HG02885 (cell line): ENCODE results near the gene ZNF548.
A peak's percentile ranks its signal among the peaks of the same experiment; 100 is the strongest.
"Not testable (repeated sequence)": the region's sequence is repeated elsewhere in the genome, so short reads cannot be mapped to it uniquely, and the experiment has no call there.

Experiments
- ATAC-seq: cut with Tn5 transposase; IDR thresholded peaks from one replicate; pipeline ENCODE4 v1.9.1; 2021; ENCODE audit warnings: mild to moderate bottlenecking; ENCODE audit not compliant: unreplicated experiment, poor library complexity

The ZNF548 gene

DNA sequence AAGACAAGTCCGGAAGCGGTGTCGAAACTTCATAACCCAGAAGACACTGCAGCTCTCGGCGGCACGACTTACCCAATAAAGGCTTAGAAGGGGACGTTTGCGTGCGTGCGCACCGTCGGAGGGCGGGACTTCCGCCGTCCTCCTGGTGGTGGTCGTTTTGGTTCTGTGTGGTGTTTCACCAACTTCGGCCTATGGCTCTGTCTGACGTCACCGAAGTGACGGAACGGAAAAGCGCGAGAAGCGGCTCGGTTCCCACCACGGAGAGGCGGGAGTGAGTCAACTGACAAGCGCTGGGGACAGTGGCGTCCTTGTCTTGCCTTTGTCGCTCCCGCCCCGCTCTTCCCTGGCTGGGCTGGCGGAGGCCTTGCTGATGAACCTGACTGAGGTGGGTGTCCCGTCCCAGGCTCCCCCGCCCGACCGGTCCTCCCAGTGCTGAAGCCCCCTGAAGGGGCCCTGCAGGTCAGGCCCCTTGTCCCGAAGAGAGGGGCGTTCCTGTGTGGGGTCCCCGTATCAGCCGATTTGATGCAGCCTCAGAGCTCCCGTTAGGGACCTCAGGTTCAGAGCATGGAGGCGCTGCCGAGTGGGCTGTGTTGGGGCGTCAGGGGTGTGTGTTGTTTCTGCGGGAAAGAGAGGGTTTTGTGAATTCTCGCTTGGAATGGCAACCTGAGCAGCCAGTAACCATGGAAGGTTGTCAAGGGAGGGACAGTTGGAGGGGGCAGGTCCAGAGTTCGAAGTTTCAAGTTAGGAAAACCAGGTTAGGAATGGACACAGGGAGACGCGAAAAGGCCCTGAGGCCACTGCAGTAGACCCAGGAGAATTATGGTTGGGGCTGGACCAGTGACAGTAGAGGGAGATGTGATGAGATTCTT is at the start of gene ZNF548:
Gene ZNF548 (plus strand): TSS at position 125 of the 869 bp plus-strand sequence. CDS start 246 bp downstream, at position 371.
- ATAC-seq = peak; percentile 99

DNA sequence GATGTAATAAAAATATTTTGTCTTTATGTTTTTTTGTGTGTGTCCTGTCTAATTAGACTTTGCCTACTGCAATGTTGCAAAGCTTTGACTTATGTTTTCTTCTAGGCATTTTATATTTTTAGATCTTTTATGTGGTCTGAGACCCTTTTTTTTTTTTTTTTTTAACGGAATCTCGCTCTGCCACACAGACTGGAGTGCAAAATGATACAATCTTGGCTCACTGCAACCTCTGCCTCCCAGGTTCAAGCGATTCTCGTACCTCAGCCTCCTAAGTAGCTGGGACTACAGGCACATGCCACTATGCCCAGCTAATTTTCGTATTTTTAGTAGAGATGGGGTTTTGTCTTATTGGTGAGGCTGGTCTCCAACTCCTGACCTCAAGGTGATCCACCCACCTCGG is 47.1 kb upstream of the ZNF548 start:
- ATAC-seq = no peak

DNA sequence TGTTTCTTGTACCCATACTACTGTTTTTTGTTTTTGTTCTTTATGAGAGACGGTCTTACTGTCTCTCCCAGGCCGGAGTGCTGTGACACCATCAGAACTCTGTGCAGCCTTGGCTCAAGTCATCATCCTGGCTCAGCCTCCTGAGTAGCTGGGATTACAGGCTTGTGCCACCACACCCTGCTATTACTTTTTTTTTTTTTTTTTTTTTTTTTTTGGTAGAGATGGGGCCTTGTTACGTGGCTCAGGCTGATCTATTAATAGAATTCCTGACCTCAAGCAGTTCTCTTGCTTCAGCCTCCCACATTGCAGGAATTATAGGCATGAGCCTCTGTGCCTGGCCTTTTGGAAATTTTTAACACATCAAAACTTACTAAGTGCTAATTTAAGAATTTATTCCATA is 41.5 kb upstream of the ZNF548 start:
- no peak for ATAC-seq

DNA sequence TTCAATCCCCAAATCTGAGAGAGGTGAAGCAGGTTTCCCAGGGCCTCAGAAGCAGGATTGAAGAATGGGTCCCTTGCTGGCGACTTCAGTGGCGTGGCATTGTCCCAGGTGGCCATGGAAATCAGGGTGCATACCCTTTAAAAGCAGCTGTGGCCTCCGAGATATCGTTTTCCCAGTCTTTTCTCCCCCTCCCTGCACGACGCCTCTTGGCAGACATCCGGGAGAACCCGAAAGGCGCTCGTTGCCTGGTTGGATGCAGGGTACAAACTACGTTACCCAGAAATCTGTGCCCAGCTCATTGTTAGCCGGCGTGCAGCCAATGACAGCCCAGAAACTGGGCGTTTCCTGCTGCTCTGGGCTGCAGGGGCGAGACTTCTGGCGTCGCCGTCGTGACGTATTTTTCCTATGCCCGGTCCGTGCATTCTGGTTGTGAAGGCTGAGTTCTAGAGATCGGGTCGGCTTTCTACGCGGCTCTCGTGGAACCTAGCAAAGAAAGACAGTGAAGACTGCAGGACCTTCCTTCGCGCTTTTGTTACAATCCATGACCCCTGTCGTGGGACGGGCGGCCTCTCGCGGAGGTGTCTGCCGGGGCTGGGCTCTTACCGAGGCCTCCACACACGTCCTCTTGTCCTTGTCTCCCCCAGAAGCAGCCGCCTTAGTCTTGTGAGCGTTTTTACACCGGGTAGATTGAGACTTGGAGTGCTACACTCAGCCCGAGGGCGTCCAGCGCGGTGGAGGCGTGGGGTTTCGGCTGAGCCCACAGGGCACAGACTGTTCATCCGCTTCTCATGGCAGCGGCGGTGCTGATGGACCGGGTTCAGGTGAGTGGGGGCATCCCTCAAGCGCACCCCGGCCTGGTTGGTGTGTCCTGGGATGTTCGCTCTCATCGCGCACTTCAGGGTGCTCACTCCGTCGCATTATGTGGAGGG is 38.5 kb upstream of the ZNF548 start, which contains the start of gene ZNF304:
Gene ZNF304 (plus strand): TSS at position 395 of the 929 bp plus-strand sequence. CDS start 394 bp downstream, at position 789.
- ATAC-seq = peak; percentile 99

DNA sequence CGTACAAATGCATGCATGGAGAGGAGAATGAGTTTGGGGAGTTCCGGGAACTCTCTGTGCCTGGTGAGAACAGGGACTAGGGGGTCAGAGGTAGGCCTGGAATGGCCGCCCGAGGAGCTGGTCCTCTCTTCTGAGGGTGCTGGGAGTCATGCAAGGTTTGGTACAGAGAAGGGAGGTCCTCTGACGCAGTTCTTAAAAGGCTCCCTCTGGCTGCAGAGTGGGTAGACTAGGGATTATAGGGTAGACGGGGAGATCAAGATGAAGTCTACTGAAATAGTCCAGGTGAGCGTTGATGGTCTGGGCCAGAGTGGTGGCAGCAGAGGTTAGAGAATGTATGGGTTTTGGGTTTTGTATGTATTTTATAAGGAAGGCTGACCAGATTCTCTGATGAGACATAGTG is 37.8 kb upstream of the ZNF548 start:
- no peak for ATAC-seq

DNA sequence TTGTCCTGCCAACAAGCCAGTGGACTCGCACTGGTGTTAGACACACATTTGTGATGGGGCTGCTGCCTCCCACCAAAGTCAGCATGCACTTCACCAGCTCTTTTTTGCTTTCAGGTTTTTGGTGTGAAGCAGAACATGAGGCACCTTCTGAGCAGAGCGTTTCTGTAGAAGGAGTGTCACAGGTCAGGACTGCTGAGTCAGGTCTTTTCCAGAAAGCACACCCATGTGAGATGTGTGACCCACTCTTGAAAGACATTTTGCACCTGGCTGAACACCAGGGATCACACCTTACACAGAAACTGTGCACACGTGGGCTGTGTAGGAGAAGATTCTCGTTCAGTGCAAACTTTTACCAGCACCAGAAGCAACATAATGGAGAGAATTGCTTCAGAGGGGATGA is 33.7 kb upstream of the ZNF548 start:
- ATAC-seq = no peak

DNA sequence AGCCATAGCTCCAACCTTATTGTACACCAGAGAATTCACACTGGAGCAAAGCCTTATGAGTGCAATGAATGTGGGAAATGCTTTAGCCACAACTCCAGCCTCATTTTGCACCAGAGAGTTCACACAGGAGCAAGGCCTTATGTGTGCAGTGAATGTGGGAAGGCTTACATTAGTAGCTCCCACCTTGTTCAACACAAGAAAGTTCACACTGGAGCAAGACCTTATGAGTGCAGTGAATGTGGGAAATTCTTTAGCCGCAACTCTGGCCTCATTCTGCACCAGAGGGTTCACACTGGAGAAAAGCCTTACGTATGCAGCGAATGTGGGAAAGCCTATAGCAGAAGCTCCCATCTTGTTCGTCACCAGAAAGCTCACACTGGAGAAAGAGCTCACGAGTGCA is 32.2 kb upstream of the ZNF548 start:
- no peak for ATAC-seq

DNA sequence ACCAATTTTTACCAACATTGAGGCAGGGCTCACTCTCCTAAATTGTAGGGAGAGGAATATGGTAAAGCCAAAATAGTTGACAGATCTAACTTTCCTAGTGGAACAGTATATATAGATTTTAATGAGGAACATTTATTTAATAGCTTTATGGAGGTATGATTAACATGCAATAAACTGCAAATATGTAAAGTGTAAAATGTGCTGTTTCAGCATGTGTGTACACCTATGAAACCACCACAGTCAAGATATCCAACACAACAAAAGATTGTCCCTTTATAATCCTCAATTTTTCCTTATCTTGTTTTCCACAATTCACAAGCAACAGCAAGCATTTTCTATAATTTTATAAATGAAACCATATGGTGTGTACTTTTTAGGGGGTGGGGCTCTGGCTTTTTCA is 30.4 kb upstream of the ZNF548 start:
- ATAC-seq = no peak

DNA sequence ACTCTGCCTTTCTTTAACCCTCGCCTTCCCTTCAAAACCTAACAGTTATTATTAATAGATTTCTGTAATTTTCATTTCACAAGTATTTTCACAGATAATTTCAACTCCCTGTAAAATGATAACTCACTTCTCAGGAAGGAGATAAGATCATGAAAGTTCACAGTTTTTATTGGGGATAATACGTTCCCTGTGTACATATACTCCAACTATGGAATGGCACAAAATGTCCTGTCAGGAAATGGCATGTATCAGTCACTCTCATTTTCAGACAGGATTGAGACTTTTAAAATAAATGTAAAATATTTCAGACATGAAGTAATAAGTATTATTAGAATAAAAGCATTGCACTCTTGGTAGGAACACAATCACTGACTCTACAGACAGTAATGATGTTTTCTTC is 27.2 kb upstream of the ZNF548 start:
- ATAC-seq = no peak

DNA sequence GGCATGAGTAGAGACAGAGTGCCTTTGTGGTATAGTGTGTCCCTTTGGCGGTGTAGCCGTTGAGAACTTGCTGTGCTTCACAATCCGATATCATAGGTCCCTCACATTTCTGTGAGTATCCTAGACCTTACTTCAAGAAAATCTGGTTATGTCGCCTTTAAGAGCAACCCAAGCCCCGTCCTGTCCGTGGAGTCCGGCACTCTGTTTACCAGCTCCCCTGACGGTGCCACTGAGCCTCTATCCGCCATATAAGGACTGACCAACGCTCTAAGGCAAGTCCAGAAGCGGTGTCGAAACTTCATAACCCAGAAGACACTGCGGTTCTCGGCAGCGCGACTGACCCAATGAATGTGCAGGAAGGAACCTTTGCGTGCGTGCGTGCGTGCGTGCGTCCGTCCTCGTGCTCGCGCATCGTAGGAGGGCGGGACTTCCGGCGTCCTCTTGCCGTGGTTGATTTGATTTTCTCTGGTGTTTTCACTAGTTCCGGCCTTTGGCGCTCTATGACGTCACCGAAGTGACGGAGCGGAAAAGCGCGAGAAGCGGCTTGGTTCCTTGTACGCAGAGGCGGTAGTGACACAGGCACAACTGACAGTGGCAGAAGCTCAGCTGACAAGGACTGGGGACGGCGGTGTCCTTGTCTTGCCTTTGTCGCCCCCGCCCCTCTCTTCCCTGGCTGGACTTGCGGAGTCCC is 26.5 kb upstream of the ZNF548 start, which contains the start of the genes TRAPPC2B and ZNF547:
Gene TRAPPC2B (plus strand): TSS at position 555 of the 691 bp plus-strand sequence. CDS start 1,283 bp downstream, outside the sequence.
Gene ZNF547 (plus strand): TSS at position 555 of the 691 bp plus-strand sequence. CDS start 5,005 bp downstream, outside the sequence.
- peak; percentile 93 for ATAC-seq

DNA sequence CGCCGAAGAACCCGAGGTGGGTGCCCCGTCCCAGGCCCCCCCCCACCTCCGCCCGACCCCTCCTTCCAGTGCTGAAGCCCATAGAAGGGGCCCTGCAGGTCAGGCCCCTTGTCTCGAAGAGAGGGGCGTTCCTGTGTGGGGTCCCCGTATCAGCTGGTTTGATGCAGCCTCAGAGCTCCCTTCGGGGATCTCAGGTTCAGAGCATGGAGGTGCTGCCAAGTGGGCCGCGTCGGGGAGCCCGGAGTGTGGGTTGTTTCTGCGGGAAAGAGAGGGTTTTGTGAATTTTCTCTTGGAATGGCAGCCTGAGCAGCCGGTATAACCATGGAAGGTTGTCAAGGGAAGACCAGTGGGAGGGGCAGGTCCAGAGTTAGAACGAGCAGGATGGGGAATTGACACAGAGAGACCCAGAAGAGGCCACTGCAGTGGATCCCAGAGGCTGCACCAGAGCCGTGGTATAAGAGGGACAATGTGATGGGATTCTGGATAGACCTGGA is 25.9 kb upstream of the ZNF548 start:
- no peak for ATAC-seq

DNA sequence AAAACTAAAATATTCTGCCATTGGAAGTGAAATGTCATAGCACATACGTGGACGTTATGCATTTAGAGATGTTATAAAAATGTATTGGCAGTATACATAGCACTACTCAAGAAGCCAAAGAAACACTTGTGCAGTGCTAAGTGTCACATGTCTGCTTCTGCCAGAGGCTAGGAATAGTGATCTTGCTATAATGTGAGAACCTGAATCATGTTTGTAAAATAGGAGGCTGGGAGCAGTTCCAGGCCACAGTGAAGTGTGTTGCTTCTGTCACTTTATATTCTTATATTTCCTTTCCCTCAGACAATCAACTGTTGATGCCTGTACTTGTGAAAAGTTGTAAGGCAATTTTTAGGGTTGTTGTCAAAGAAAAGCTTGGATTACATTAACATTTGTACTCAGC is 22.9 kb upstream of the ZNF548 start:
- ATAC-seq = no peak

DNA sequence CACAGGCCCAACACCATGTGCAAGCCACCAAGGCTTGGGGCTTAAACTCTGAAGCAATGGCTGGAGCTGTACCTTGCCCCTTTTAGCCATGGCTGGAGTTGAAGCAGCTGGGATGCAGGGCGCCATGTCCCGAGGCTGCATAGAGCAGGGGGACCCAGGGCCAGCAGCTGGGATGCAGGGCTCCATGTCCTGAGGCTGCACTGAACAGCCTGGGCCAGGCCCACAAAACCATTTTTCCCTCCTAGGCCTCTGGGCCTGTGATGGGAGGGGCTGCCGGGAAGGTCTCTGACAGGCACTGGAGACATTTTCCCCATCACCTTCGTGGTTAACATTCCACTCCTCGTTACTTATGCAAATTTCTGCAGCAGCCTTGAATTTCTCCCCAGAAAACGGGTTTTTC is 15.5 kb upstream of the ZNF548 start:
- ATAC-seq = no peak

DNA sequence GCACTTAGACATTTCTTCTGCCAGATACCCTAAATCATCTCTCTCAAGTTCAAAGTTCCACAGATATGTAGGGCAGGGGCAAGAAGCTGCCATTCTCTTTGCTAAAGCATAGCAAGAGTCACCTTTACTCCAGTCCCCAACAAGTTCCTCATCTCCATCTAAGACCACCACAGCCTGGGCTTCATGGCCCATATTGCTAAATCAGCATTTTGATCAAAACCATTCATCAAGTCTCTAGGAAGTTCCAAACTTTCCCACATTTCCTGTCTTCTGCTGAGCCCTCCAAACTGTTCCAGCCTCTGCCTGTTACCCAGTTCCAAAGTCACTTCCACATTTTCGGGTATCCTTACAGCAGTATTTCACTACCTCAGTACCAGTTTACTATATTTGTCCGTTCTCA is 15.0 kb upstream of the ZNF548 start:
- ATAC-seq = not testable (repeated sequence)

DNA sequence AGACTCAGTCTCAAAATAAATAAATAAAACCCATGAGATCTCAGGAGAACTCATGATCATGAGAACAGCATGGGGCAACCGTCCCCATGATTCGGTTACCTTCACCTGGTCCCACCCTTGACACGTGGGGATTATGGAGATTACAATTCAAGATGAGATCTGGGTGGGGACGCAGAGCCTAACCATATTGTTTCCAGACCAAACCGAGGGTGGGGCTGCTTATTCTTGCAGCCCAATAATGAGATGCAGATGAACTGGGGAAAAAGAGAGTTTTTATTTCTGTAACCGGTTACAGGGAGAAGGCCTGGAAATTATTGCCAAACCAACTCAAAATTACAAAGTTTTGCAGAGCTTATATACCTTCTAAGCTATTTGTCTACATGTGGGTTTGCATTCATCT is 13.5 kb upstream of the ZNF548 start:
- no peak for ATAC-seq

DNA sequence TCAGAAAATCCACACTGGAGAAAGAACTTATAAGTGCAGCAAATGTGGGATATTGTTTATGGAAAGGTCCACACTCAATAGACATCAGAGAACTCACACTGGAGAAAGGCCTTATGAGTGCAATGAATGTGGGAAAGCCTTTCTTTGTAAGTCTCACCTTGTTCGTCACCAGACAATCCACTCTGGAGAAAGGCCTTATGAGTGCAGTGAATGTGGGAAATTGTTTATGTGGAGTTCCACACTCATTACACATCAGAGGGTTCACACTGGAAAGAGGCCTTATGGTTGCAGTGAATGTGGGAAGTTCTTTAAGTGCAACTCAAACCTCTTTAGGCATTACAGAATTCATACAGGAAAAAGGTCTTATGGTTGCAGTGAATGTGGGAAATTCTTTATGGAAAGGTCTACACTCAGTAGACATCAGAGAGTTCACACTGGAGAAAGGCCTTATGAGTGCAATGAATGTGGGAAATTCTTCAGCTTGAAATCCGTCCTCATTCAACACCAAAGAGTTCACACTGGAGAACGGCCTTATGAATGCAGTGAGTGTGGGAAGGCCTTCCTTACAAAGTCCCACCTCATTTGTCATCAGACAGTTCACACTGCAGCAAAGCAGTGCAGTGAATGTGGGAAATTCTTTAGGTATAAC is 12.0 kb upstream of the ZNF548 start:
- ATAC-seq = no peak

DNA sequence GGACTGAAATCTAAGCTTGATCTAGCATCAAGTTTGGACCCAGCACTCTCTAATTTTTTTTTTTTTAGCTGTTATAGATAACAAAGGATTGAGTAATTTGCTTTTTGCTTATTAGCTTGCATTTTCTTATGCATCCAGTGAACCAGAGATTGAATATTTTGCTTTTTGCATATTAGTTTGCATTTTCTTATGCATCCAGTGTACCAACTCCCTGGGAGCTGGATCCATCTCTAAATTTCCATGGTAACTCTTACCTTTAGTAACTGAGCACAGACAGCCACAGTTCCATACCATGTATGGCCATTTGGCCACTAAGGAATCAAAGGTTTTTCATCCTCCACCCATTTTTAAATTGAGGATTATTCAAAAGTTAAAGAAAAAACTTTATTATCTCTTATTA is 8.7 kb upstream of the ZNF548 start:
- ATAC-seq = no peak

DNA sequence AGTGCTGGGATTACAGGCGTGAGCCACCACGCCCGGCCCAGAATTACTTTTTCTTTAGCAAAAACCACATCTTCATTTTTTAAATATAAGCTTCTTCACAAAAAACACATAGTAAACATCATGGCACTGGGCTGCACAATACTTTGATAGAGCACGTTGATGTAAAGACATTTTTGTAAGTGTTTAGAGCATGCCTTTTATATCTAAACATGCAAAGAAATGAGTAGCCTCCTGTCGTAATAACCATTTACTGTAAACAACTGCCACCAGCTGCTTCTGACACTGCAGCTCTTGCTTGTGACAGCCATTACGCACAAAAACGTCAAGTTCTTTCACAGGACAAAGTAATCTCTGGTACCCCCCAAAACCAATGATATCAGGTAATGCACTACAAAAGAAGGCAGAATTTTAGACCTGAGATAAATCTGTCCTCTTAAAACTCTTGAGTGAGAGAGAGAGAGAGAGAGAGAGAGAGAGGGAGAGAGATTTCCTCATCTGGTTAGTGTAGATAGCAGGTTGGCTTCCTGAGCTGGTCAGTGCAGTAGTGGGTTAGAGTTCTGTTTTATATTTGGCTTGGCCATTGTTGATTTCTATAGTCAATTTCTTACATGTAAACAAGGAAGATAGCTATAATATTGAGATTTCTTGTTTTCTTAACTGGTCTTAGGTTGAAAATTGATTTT is 6.7 kb upstream of the ZNF548 start:
- ATAC-seq = no peak

DNA sequence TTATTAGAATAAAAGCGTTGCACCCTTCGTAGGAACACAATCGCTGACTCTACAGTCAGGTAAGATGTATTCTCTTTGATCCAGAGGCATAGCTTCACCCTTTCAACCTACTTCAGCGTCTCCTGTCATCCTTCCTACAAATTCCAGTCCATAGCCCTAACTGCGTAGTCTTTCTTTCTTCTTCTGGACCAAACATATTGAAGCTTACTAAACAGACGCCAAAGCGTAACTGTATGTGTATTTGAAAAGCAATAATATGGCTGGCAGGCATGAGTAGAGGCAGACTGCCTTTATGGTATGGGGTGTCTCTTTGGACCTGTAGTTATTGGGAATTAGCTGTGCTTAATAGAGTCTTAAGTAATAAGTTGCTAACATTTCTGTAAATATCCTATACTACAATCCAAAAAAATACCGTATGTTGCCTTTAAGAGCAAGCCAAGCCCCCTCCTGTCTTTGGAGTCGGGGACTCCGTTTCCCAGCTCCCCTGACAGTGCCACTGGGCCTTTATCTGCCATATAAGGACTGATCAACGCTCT is 392 bp upstream of the ZNF548 start:
- ATAC-seq = no peak
